Measurements from ENCODE around the gene NPR3.

Gene NPR3

GRCh38 chr5:32810804-32811203, 99.7 kb downstream of the NPR3 start:
- DNase-seq (ENCODE audit: low read depth in 2 of 2), result no peak

- DNase-seq (ENCODE audit: low read depth in 2 of 2), result no peak
These were observed 101.3 kb downstream of the NPR3 start for GRCh38 chr5:32812399-32812798.

- no peak for DNase-seq (ENCODE audit: low read depth in 2 of 2)
These were observed 103.0 kb downstream of the NPR3 start for GRCh38 chr5:32814141-32814540.

GRCh38 chr5:32814620-32815019, 103.5 kb downstream of the NPR3 start:
- no peak for DNase-seq (ENCODE audit: low read depth in 2 of 2)

GRCh38 chr5:32827981-32828380, 116.9 kb downstream of the NPR3 start:
- DNase-seq (ENCODE audit: low read depth in 2 of 2), result no peak

GRCh38 chr5:32828492-32828891, 117.4 kb downstream of the NPR3 start:
- no peak for DNase-seq (ENCODE audit: low read depth in 2 of 2)

- no peak for DNase-seq (ENCODE audit: low read depth in 2 of 2)
These were observed 120.5 kb downstream of the NPR3 start for GRCh38 chr5:32831624-32832023.

- DNase-seq (ENCODE audit: low read depth in 2 of 2), result no peak
These were observed 122.0 kb downstream of the NPR3 start for GRCh38 chr5:32833127-32833526.

GRCh38 chr5:32833663-32834062, 122.5 kb downstream of the NPR3 start:
- DNase-seq (ENCODE audit: low read depth in 2 of 2), result no peak

GRCh38 chr5:32834251-32834650, 123.1 kb downstream of the NPR3 start:
- no peak for DNase-seq (ENCODE audit: low read depth in 2 of 2)

GRCh38 chr5:32836176-32836575, 125.1 kb downstream of the NPR3 start:
- DNase-seq (ENCODE audit: low read depth in 2 of 2), result no peak

GRCh38 chr5:32837211-32837610, 126.1 kb downstream of the NPR3 start:
- no peak for DNase-seq (ENCODE audit: low read depth in 2 of 2)

GRCh38 chr5:32839106-32839505, 128.0 kb downstream of the NPR3 start:
- DNase-seq (ENCODE audit: low read depth in 2 of 2), result no peak

GRCh38 chr5:32840606-32841005, 129.5 kb downstream of the NPR3 start:
- DNase-seq (ENCODE audit: low read depth in 2 of 2), result no peak

All from stimulated activated CD8-positive, alpha-beta memory T cell treated with anti-CD3 and anti-CD28 coated beads, Interleukin-2, amount 100 ng/mL, for 48 hours (primary cell).